Keratinocyte (primary cell): ENCODE results near the gene SH3RF1.

ENCODE experiments used
- EZH2 ChIP-seq: IDR thresholded peaks from one replicate; pipeline ENCODE4 v1.6.1; 2012; ENCODE audit warnings: inconsistent platforms, mild to moderate bottlenecking, low read length, moderate library complexity
- TF ChIP-seq, protein P1 (sequence below), 3 experiments: IDR thresholded peaks in 1 of 3; conservative IDR thresholded peaks in 1 of 3; optimal IDR thresholded peaks in 1 of 3; 2 replicates in 2 of 3; 3 replicates in 1 of 3; pipeline versions ENCODE3 to v1.5.1; 2011; ENCODE audit warnings: low read length in 3 of 3, mild to moderate bottlenecking in 3 of 3, moderate library complexity in 2 of 3, control low read depth in 1 of 3, inconsistent platforms in 1 of 3; ENCODE audit not compliant: insufficient read depth in 2 of 3; ENCODE audit errors: extremely low read depth in 1 of 3

DNA sequence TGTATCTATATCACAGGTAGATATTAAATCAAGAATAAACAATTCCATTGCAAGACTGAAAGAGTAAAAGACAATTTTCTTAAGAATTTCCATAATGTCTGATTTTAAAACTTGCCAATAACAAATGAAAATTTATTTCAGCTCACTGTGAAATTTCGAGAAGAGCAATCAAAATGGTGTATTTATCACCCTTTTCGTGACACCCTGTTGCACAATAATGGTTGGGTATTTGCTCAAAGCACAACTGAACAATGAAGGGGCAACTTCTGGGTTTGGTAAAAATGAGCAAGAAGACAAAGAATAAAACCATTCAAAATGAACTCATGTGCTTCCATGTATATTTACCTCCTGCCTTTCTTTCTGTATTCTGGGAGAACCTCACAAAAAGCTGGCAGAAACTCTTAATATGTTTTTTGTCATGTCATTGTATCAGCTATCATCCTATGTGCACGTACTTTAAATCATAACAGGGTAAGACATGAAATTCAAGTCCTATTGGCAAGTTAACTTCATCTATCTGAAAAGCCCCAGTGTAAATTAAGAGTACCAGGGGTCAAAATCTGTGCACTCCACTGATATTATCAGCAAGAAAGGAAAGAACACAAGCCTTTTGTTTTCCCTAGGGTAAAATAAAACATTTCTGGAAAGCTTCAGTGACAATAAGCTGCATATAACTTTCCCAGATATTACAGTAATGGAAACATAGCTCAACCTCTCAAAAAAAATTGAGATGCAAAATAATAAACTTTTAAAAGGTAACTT is 133.8 kb downstream of the SH3RF1 start:
- TF ChIP-seq, protein P1, sequence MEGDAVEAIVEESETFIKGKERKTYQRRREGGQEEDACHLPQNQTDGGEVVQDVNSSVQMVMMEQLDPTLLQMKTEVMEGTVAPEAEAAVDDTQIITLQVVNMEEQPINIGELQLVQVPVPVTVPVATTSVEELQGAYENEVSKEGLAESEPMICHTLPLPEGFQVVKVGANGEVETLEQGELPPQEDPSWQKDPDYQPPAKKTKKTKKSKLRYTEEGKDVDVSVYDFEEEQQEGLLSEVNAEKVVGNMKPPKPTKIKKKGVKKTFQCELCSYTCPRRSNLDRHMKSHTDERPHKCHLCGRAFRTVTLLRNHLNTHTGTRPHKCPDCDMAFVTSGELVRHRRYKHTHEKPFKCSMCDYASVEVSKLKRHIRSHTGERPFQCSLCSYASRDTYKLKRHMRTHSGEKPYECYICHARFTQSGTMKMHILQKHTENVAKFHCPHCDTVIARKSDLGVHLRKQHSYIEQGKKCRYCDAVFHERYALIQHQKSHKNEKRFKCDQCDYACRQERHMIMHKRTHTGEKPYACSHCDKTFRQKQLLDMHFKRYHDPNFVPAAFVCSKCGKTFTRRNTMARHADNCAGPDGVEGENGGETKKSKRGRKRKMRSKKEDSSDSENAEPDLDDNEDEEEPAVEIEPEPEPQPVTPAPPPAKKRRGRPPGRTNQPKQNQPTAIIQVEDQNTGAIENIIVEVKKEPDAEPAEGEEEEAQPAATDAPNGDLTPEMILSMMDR (optimal IDR thresholded peaks at IDR 0.05 in 1 of 3, IDR thresholded peaks at IDR 0.05 in 1 of 3, conservative IDR thresholded peaks at IDR 0.05 in 1 of 3; ENCODE audit: extremely low read depth in 1 of 3, insufficient read depth in 2 of 3, low read length in 3 of 3) = no peak
- TF ChIP-seq EZH2 = no peak
